GM12878 (cell line): ENCODE measurements around the gene HDAC8. TPM values are rescaled to one million over a fixed set of nuclear protein-coding genes. Genes with fewer than 3 reads are reported as not detected.

Experiments
- ATAC-seq: fragments of 200-7000 bp; cut with Tn5 transposase; 3 replicates; pipeline ENCODE4 v1.9.1; 2020; ENCODE audit warnings: mild to moderate bottlenecking, moderate library complexity
- BruUV-seq: library from RNA; stranded (reverse); fragments of 400-500 nt; replicated peaks from 2 replicates; lab custom pipeline; 2021; lab: Mats Ljungman, UMichigan
- CTCF ChIA-PET: fragments of 300-600 bp; sonication (Branson Sonifier 250); formaldehyde crosslinking; extraction: SDS; loops from one replicate; lab custom pipeline; 2021; ENCODE audit warnings: inconsistent platforms; lab: Yijun Ruan, JAX
- POLR2A ChIA-PET: fragments of 350-600 bp; formaldehyde crosslinking; extraction: SDS; loops from one replicate; lab custom pipeline; 2021; ENCODE audit warnings: inconsistent platforms; lab: Charles Lee
- RAD21 ChIA-PET: fragments of 300-600 bp; sonication (Branson Sonifier 250); formaldehyde crosslinking; loops from one replicate; lab custom pipeline; 2023; ENCODE audit warnings: antibody characterized with exemption; ENCODE audit not compliant: unreplicated experiment; lab: Charles Lee
- SMC1A ChIA-PET: fragments of 300-600 bp; sonication (Branson Sonifier 250); formaldehyde crosslinking; loops from one replicate; lab custom pipeline; 2023; ENCODE audit not compliant: unreplicated experiment, uncharacterized antibody; lab: Charles Lee
- DNase-seq: peaks from one replicate; pipeline ENCODE4 v3.0.0-alpha.2; 2011; ENCODE audit warnings: low read depth, low spot score
- FAIRE-seq: peaks from 3 replicates; lab custom pipeline; 2011; peaks lifted over from hg19 to GRCh38; lab: Jason Lieb, UNC
- H2AFZ ChIP-seq: 2 replicates; pipeline ENCODE4 v1.6.0; 2011; ENCODE audit warnings: low read depth, low read length, control low read depth; ENCODE audit not compliant: control insufficient read depth
- H3K27ac ChIP-seq: 2 replicates; pipeline ENCODE4 v1.5.1; 2011; ENCODE audit warnings: control low read depth; ENCODE audit not compliant: control insufficient read depth, insufficient read depth
- H3K27me3 ChIP-seq, 2 experiments: replicated peaks in 1 of 2; 2 replicates each; pipeline versions ENCODE4 v1.6.0 to v1.6.1; 2011; ENCODE audit warnings: low read length in 1 of 2; ENCODE audit not compliant: control insufficient read depth in 2 of 2, insufficient read depth in 2 of 2
- H3K36me3 ChIP-seq, 2 experiments: 2 replicates each; pipeline ENCODE4 v1.5.1; 2011; ENCODE audit warnings: low read length in 1 of 2; ENCODE audit not compliant: control insufficient read depth in 2 of 2, insufficient read depth in 2 of 2
- H3K4me1 ChIP-seq: 2 replicates; pipeline ENCODE4 v1.6.1; 2011; ENCODE audit warnings: mild to moderate bottlenecking, low read length, moderate library complexity, mixed read lengths; ENCODE audit not compliant: control insufficient read depth, insufficient read depth
- H3K4me2 ChIP-seq: 2 replicates; pipeline ENCODE4 v1.6.0; 2011; ENCODE audit warnings: control low read depth; ENCODE audit not compliant: control insufficient read depth, insufficient read depth
- H3K4me3 ChIP-seq: fragments of 200-600 bp; sonication (generic); 2 replicates; pipeline ENCODE4 v1.5.1; 2016
- H3K79me2 ChIP-seq: 2 replicates; pipeline ENCODE4 v1.6.0; 2011; ENCODE audit warnings: low read length; ENCODE audit not compliant: control insufficient read depth, insufficient read depth
- H3K9ac ChIP-seq: 2 replicates; pipeline ENCODE4 v1.8.0; 2011; ENCODE audit warnings: low read length, control low read depth, mixed read lengths; ENCODE audit not compliant: control insufficient read depth, insufficient read depth
- H3K9me3 ChIP-seq: replicated peaks from 3 replicates; pipeline ENCODE4 v1.5.1; 2011; ENCODE audit warnings: mild to moderate bottlenecking, low read length; ENCODE audit not compliant: control insufficient read depth, insufficient read depth
- H4K20me1 ChIP-seq: 2 replicates; pipeline ENCODE4 v1.6.0; 2011; ENCODE audit not compliant: control insufficient read depth, insufficient read depth
- E2F4 ChIP-seq: IDR thresholded peaks from 2 replicates; pipeline ENCODE4 v1.6.1; 2012; ENCODE audit warnings: low read depth, low read length, improper control_type of control experiment
- LARP7 ChIP-seq: fragments of 450-650 bp; IDR thresholded peaks from 2 replicates; pipeline ENCODE4 v1.6.1; 2017; ENCODE audit warnings: mild to moderate bottlenecking
- NFXL1 ChIP-seq: fragments of 450-650 bp; IDR thresholded peaks from 2 replicates; pipeline ENCODE4 v1.6.1; 2017; ENCODE audit warnings: antibody characterized with exemption, mild to moderate bottlenecking, borderline replicate concordance
- NKRF ChIP-seq: fragments of 450-650 bp; conservative IDR thresholded peaks from 2 replicates; pipeline ENCODE4 v1.6.1; 2017; ENCODE audit warnings: mild to moderate bottlenecking, moderate library complexity
- RAD21 ChIP-seq: IDR thresholded peaks from 2 replicates; pipeline ENCODE4 v1.6.1; 2011; ENCODE audit warnings: mild to moderate bottlenecking, low read depth, low read length, moderate library complexity; ENCODE audit not compliant: insufficient read depth
- RELB ChIP-seq: fragments of 450-650 bp; IDR thresholded peaks from 2 replicates; pipeline ENCODE4 v1.6.1; 2017; ENCODE audit warnings: low read depth, mild to moderate bottlenecking, moderate library complexity
- SMARCA5 ChIP-seq: fragments of 450-650 bp; IDR thresholded peaks from 2 replicates; pipeline ENCODE4 v1.6.1; 2017; ENCODE audit warnings: mild to moderate bottlenecking
- SUPT20H ChIP-seq: IDR thresholded peaks from 2 replicates; pipeline ENCODE4 v1.6.1; 2011; ENCODE audit warnings: low read depth, mild to moderate bottlenecking, low read length, moderate library complexity, borderline replicate concordance; ENCODE audit not compliant: control insufficient read depth
- TARDBP ChIP-seq: IDR thresholded peaks from 2 replicates; pipeline ENCODE4 v1.6.1; 2016; ENCODE audit warnings: borderline replicate concordance
- ZZZ3 ChIP-seq: IDR thresholded peaks from 2 replicates; pipeline ENCODE4 v1.6.1; 2011; ENCODE audit warnings: low read depth; ENCODE audit not compliant: control insufficient read depth, insufficient read length
- WGBS: methylation state at CpG from one replicate; pipeline ENCODE4 v1.1.6; 2016; ENCODE audit warnings: low lambda C conversion rate; ENCODE audit not compliant: insufficient replicate concordance, insufficient coverage; ENCODE audit errors: missing lambda C conversion rate; 5-methylcytosine and 5-hydroxymethylcytosine counted together
- in situ Hi-C: fragments of 300-500 bp; cut with MboI; formaldehyde crosslinking; loops from 9 replicates; pipeline ENCODE4 v1.14.3; 2018; ENCODE audit warnings: mixed read lengths
- intact Hi-C: fragments of 100-400 bp; cut with micrococcal nuclease; formaldehyde crosslinking; loops from one replicate; pipeline ENCODE4 v1.14.2; 2022; ENCODE audit not compliant: unreplicated experiment
- polyA plus RNA-seq, 11 experiments: library from polyadenylated mRNA; depleted of rRNA in 4 of 11; unstranded in 6 of 11; stranded (reverse) in 5 of 11; fragments of >200 nt; fragmentation: Nextera tagmentation in 4 of 11; fragmentation: Illumina TruSeq in 1 of 11; extraction: Ambion mirVana in 4 of 11; extraction: Trizol in 1 of 11; gene quantifications; 1 replicate in 1 of 11; 2 replicates in 10 of 11; pipeline versions ENCODE4 v1.2.1 to v1.2.3, GENCODE V29; 2011 to 2016; ENCODE audit warnings: inconsistent platforms in 2 of 11, missing spikeins in 2 of 11, low read depth in 1 of 11
- total RNA-seq, 4 experiments: library from RNA; depleted of rRNA in 3 of 4; stranded (reverse); fragments of >200 nt in 3 of 4; fragmentation: Illumina TruSeq in 1 of 4; extraction: Trizol in 1 of 4; gene quantifications; 2 replicates each; pipeline versions ENCODE4 v1.2.1 to v1.2.3, GENCODE V29; 2013 to 2021

HDAC8 gene
- total and polyA plus RNA-seq, 10 of the 15 experiments (the other 5 are each of a cell fraction or from before 2014, with no cell fraction given), result 18.1 to 34.7 (median 29.1) TPM

- no peak for DNase-seq
- Histone ChIP-seq H3K27ac (no peak overlapping the region), H4K20me1 (no peaks in the 10 kb centered on the region), H3K36me3 (no peaks in the 10 kb centered on the region), H3K9ac (no peak overlapping the region), H3K27me3 (no peaks in the 10 kb centered on the region), H3K79me2 (no peaks in the 10 kb centered on the region), H3K4me1 (no peaks in the 10 kb centered on the region), H3K4me3 (no peak overlapping the region), H3K4me2 (no peak overlapping the region), H2AFZ (no peak overlapping the region), H3K9me3 (no peaks in the 10 kb centered on the region)
- in situ Hi-C loops, result no loop called here
- no peak for TF ChIP-seq ZZZ3
- no peak for TF ChIP-seq SMARCA5
- TF ChIP-seq E2F4, result no peak
- no peak for TF ChIP-seq SUPT20H
- no peak for TF ChIP-seq NKRF
- TF ChIP-seq NFXL1, result no peak
- TF ChIP-seq RAD21, result no peak
- TF ChIP-seq TARDBP, result no peak
- no peak for TF ChIP-seq RELB
- TF ChIP-seq LARP7, result no peak
- ChIA-PET RAD21 (no interaction called here), CTCF (no interaction called here), SMC1A (no interaction called here), POLR2A (no interaction called here)
- no TSS peak for BruUV-seq
- no peak for ATAC-seq
- FAIRE-seq, result no peak
- intact Hi-C loops, result no loop called here
- WGBS, result 58% methylated on average over 2 of the region's 2 CpGs
Measured at GRCh38 chrX:72365126-72365525, 207.5 kb downstream of the HDAC8 start.
